Measurements from ENCODE around the gene PPP1R12B. TPM values are rescaled to one million over a fixed set of nuclear protein-coding genes. Genes with fewer than 3 reads are reported as not detected.
A peak's percentile ranks its signal among the peaks of the same experiment; 100 is the strongest.

Gene PPP1R12B
- total and polyA plus RNA-seq, 2 donors: 7.5 to 8.2 TPM

- Histone ChIP-seq H3K36me3 (ENCODE audit: control insufficient read depth in 2 of 2, insufficient read depth in 2 of 2, low read length in 1 of 2) (peaks cover 0 to 3% of the 10 kb centered on the region in 2 donors), H3K4me3 (ENCODE audit: low read length in 2 of 2) (no peak overlapping the region), H3K9me3 (ENCODE audit: control insufficient read depth in 2 of 2, insufficient read depth in 1 of 2, low read length in 1 of 2) (no peaks in the 10 kb centered on the region), H3K27ac (ENCODE audit: low read depth in 1 of 2, low read length in 1 of 2) (no peak overlapping the region), H3K27me3 (ENCODE audit: control insufficient read depth in 2 of 2, insufficient read depth in 1 of 2, low read length in 1 of 2) (no peaks in the 10 kb centered on the region), H3K4me1 (ENCODE audit: control insufficient read depth in 2 of 2, insufficient read depth in 2 of 2, low read length in 2 of 2) (peaks cover 0 to 3% of the 10 kb centered on the region in 2 donors)
- 97% methylated on average over 2 of the region's 2 CpGs for WGBS
- DNase-seq (ENCODE audit: low read depth in 6 of 9, low spot score in 9 of 9): no peak
These were observed 213.4 kb downstream of the PPP1R12B start for GRCh38 chr1:202561726-202562443.

DNA sequence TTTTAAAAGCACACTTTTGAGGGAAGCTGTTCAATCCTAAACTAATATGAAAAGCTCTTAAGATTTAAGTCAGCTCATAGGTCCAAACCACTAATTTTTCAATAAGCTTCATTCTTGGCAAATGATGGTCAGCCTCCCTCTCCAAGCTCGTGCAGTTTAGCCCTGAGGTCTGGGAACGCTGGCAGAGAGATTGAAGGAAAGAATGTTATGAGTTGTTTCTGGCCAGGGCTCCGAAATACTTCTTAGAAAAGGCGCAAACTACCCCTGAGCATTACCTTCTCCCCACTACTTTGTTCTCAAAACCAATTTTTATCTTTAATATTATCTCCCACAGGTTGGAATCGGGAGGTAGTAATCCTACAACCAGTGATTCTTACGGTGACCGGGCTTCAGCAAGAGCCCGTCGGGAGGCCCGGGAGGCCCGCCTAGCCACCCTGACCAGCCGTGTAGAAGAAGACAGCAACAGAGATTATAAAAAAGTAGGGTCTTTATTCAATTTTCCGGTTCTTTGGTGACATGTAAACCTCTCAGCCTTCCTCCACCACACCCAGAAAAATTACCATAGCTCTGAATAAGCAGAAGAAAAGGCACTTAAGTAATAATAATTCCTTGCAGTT lies 214.1 kb downstream of the PPP1R12B start:
- Histone ChIP-seq H3K27ac (ENCODE audit: low read depth in 1 of 2, low read length in 1 of 2) (no peak overlapping the region), H3K4me3 (ENCODE audit: low read length in 2 of 2) (no peak overlapping the region), H3K27me3 (ENCODE audit: control insufficient read depth in 2 of 2, insufficient read depth in 1 of 2, low read length in 1 of 2) (no peaks in the 10 kb centered on the region), H3K9me3 (ENCODE audit: control insufficient read depth in 2 of 2, insufficient read depth in 1 of 2, low read length in 1 of 2) (no peaks in the 10 kb centered on the region), H3K36me3 (ENCODE audit: control insufficient read depth in 2 of 2, insufficient read depth in 2 of 2, low read length in 1 of 2) (peaks cover 2 to 3% of the 10 kb centered on the region in 2 donors), H3K4me1 (ENCODE audit: control insufficient read depth in 2 of 2, insufficient read depth in 2 of 2, low read length in 2 of 2) (peaks cover 0 to 3% of the 10 kb centered on the region in 2 donors)
- no peak for DNase-seq (ENCODE audit: low read depth in 6 of 9, low spot score in 9 of 9)
- WGBS: 97% methylated on average over 13 of the region's 13 CpGs

DNA sequence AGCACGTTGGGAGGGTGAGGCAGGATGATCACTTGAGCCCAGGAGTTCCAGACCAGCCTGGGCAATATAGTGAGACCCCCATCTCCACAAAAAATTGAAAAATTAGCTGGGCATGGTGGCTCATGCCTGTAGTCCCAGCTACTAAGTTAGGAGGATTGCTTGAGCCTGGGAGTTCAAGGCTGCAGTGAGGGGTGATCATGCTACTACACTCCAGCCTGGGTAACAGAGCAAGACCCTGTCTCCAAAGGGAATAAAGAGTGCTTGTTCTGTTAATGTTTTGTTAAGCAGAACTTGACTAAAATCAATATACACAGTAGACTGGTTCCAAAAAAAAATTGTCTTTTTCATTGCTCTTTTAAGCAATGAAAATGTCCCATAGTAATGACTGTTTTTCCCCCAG lies 215.3 kb downstream of the PPP1R12B start:
- H3K4me1 ChIP-seq (ENCODE audit: control insufficient read depth in 2 of 2, insufficient read depth in 2 of 2, low read length in 2 of 2): peaks cover 0 to 3% of the 10 kb centered on the region in 2 donors
- H3K9me3 ChIP-seq (ENCODE audit: control insufficient read depth in 2 of 2, insufficient read depth in 1 of 2, low read length in 1 of 2): no peaks in the 10 kb centered on the region
- WGBS: 100% methylated on average over 1 of the region's 1 CpG
- peaks cover 3 to 5% of the 10 kb centered on the region in 2 donors for H3K36me3 ChIP-seq (ENCODE audit: control insufficient read depth in 2 of 2, insufficient read depth in 2 of 2, low read length in 1 of 2)
- H3K27me3 ChIP-seq (ENCODE audit: control insufficient read depth in 2 of 2, insufficient read depth in 1 of 2, low read length in 1 of 2): no peaks in the 10 kb centered on the region
- no peak overlapping the region for H3K27ac ChIP-seq (ENCODE audit: low read depth in 1 of 2, low read length in 1 of 2)
- no peak overlapping the region for H3K4me3 ChIP-seq (ENCODE audit: low read length in 2 of 2)
- DNase-seq (ENCODE audit: low read depth in 6 of 9, low spot score in 9 of 9): no peak

GRCh38 chr1:202564958-202565495 lies 216.5 kb downstream of the PPP1R12B start:
- Histone ChIP-seq H3K9me3 (ENCODE audit: control insufficient read depth in 2 of 2, insufficient read depth in 1 of 2, low read length in 1 of 2) (no peaks in the 10 kb centered on the region), H3K4me1 (ENCODE audit: control insufficient read depth in 2 of 2, insufficient read depth in 2 of 2, low read length in 2 of 2) (peaks cover 0 to 3% of the 10 kb centered on the region in 2 donors), H3K4me3 (ENCODE audit: low read length in 2 of 2) (no peak overlapping the region), H3K27ac (ENCODE audit: low read depth in 1 of 2, low read length in 1 of 2) (peak overlapping the region in 1 of 2 donors; percentile 39), H3K27me3 (ENCODE audit: control insufficient read depth in 2 of 2, insufficient read depth in 1 of 2, low read length in 1 of 2) (no peaks in the 10 kb centered on the region), H3K36me3 (ENCODE audit: control insufficient read depth in 2 of 2, insufficient read depth in 2 of 2, low read length in 1 of 2) (peaks cover 5 to 10% of the 10 kb centered on the region in 2 donors)
- 96% methylated on average over 2 of the region's 2 CpGs for WGBS
- DNase-seq (ENCODE audit: low read depth in 6 of 9, low spot score in 9 of 9): no peak

GRCh38 chr1:202565890-202566602 lies 217.5 kb downstream of the PPP1R12B start:
- DNase-seq (ENCODE audit: low read depth in 6 of 9, low spot score in 9 of 9): peak in 4 of 9 donors; percentile 5 to 51 (median 22)
- Histone ChIP-seq H3K9me3 (ENCODE audit: control insufficient read depth in 2 of 2, insufficient read depth in 1 of 2, low read length in 1 of 2) (no peaks in the 10 kb centered on the region), H3K27me3 (ENCODE audit: control insufficient read depth in 2 of 2, insufficient read depth in 1 of 2, low read length in 1 of 2) (no peaks in the 10 kb centered on the region), H3K4me1 (ENCODE audit: control insufficient read depth in 2 of 2, insufficient read depth in 2 of 2, low read length in 2 of 2) (peaks cover 0 to 3% of the 10 kb centered on the region in 2 donors), H3K4me3 (ENCODE audit: low read length in 2 of 2) (no peak overlapping the region), H3K36me3 (ENCODE audit: control insufficient read depth in 2 of 2, insufficient read depth in 2 of 2, low read length in 1 of 2) (peaks cover 5 to 10% of the 10 kb centered on the region in 2 donors), H3K27ac (ENCODE audit: low read depth in 1 of 2, low read length in 1 of 2) (peak overlapping the region in 1 of 2 donors; percentile 19)
- WGBS: 77% methylated on average over 2 of the region's 2 CpGs

- peaks cover 5 to 10% of the 10 kb centered on the region in 2 donors for H3K36me3 ChIP-seq (ENCODE audit: control insufficient read depth in 2 of 2, insufficient read depth in 2 of 2, low read length in 1 of 2)
- DNase-seq (ENCODE audit: low read depth in 6 of 9, low spot score in 9 of 9): no peak
- H3K27me3 ChIP-seq (ENCODE audit: control insufficient read depth in 2 of 2, insufficient read depth in 1 of 2, low read length in 1 of 2): no peaks in the 10 kb centered on the region
- H3K27ac ChIP-seq (ENCODE audit: low read depth in 1 of 2, low read length in 1 of 2): peak overlapping the region in 1 of 2 donors; percentile 3
- H3K4me1 ChIP-seq (ENCODE audit: control insufficient read depth in 2 of 2, insufficient read depth in 2 of 2, low read length in 2 of 2): peaks cover 0 to 3% of the 10 kb centered on the region in 2 donors
- H3K4me3 ChIP-seq (ENCODE audit: low read length in 2 of 2): no peak overlapping the region
- 96% methylated on average over 4 of the region's 4 CpGs for WGBS
- H3K9me3 ChIP-seq (ENCODE audit: control insufficient read depth in 2 of 2, insufficient read depth in 1 of 2, low read length in 1 of 2): no peaks in the 10 kb centered on the region
These were observed 219.2 kb downstream of the PPP1R12B start for GRCh38 chr1:202567738-202568137.

GRCh38 chr1:202568410-202568809 lies 219.9 kb downstream of the PPP1R12B start:
- Histone ChIP-seq H3K27ac (ENCODE audit: low read depth in 1 of 2, low read length in 1 of 2) (peak overlapping the region in 1 of 2 donors; percentile 26), H3K27me3 (ENCODE audit: control insufficient read depth in 2 of 2, insufficient read depth in 1 of 2, low read length in 1 of 2) (no peaks in the 10 kb centered on the region), H3K4me1 (ENCODE audit: control insufficient read depth in 2 of 2, insufficient read depth in 2 of 2, low read length in 2 of 2) (peaks cover 0 to 3% of the 10 kb centered on the region in 2 donors), H3K36me3 (ENCODE audit: control insufficient read depth in 2 of 2, insufficient read depth in 2 of 2, low read length in 1 of 2) (peaks cover 5 to 10% of the 10 kb centered on the region in 2 donors), H3K9me3 (ENCODE audit: control insufficient read depth in 2 of 2, insufficient read depth in 1 of 2, low read length in 1 of 2) (no peaks in the 10 kb centered on the region), H3K4me3 (ENCODE audit: low read length in 2 of 2) (no peak overlapping the region)
- no peak for DNase-seq (ENCODE audit: low read depth in 6 of 9, low spot score in 9 of 9)
- WGBS: 95% methylated on average over 2 of the region's 2 CpGs

DNA sequence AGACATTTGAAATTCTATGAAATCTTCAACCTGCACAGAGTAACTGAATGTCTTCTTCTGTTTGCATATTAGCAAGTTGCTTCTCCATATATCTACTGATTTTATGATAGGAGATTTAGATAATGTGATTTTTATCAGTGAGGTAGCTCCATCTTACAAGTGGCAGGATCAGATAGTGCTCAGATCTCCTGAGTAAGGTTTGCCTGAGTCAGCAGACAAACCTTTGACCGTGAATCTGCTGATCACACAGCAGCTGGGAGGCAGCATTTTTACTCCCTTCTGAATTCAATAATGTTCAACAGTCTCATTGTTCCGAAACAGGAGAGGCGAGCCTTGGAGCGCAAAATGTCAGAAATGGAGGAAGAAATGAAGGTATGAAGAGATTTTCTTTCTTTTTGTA lies 220.3 kb downstream of the PPP1R12B start:
- peaks cover 5 to 10% of the 10 kb centered on the region in 2 donors for H3K36me3 ChIP-seq (ENCODE audit: control insufficient read depth in 2 of 2, insufficient read depth in 2 of 2, low read length in 1 of 2)
- no peak overlapping the region for H3K4me3 ChIP-seq (ENCODE audit: low read length in 2 of 2)
- peaks cover 0 to 3% of the 10 kb centered on the region in 2 donors for H3K4me1 ChIP-seq (ENCODE audit: control insufficient read depth in 2 of 2, insufficient read depth in 2 of 2, low read length in 2 of 2)
- DNase-seq (ENCODE audit: low read depth in 6 of 9, low spot score in 9 of 9): no peak
- H3K27ac ChIP-seq (ENCODE audit: low read depth in 1 of 2, low read length in 1 of 2): peak overlapping the region in 1 of 2 donors; percentile 2
- no peaks in the 10 kb centered on the region for H3K9me3 ChIP-seq (ENCODE audit: control insufficient read depth in 2 of 2, insufficient read depth in 1 of 2, low read length in 1 of 2)
- no peaks in the 10 kb centered on the region for H3K27me3 ChIP-seq (ENCODE audit: control insufficient read depth in 2 of 2, insufficient read depth in 1 of 2, low read length in 1 of 2)
- WGBS: 96% methylated on average over 4 of the region's 4 CpGs

Measured in thymus (tissue), 11 donors.